Germinal center (tissue), 1 donor: ENCODE data around the gene ENOX1.

ENCODE experiments used
- DNase-seq: peaks from one replicate; pipeline ENCODE4 v3.0.0; 2012; ENCODE audit warnings: mixed read lengths, low spot score

Gene ENOX1

DNA sequence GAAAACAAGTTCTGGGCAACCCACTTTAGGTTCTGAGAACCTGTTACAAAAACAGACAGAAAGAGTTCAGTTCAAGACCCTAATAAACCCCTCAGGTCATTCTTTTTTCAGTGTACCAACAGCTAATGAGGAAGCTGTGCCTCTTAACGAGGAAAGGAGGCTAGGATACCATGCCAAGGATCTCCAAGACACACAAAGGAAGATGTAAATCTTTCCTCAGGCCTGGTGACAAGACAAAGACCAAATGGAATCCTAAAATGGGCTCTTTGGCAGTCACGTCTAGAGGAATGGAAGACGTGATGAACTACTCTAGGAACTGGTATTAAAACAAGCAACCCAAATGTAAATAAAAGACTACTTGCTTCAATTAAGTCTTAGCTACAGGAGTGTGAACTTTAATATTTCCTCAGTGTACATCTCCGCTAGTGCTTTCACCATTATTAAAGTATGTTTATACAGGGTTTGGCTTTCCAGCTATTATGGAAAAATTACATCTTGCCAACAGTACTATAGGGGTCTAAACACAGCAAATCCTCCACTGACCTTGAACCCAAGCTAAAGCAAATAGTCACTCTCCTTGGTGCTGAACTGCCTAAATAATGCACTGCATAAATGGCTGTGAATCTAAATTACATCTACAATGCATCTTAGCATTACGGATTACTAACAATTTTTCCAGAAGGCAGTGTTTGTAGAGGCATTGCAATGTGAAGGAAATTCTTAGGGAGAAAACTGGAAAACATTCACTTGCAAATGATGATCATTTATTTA is 42.3 kb downstream of the ENOX1 start:
- no peak for DNase-seq

DNA sequence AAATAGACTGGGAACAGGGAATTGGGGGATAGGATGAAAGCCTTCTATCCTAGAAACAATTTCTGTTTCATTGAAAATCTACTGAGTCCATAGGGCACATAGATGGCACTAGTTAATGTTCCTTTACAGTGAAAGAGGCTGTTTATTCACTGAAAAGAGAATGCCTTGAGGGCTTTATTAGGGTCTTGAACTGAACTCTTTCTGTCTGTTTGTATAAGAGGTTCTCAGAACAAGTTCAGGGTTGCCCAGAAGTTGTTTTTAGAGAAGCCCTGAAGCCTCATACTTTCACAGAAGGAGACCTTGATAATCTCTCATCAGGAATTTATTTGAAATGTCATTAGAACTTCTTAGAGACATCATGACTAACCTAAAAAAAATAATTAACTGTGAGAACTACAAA is 43.9 kb downstream of the ENOX1 start:
- no peak for DNase-seq

DNA sequence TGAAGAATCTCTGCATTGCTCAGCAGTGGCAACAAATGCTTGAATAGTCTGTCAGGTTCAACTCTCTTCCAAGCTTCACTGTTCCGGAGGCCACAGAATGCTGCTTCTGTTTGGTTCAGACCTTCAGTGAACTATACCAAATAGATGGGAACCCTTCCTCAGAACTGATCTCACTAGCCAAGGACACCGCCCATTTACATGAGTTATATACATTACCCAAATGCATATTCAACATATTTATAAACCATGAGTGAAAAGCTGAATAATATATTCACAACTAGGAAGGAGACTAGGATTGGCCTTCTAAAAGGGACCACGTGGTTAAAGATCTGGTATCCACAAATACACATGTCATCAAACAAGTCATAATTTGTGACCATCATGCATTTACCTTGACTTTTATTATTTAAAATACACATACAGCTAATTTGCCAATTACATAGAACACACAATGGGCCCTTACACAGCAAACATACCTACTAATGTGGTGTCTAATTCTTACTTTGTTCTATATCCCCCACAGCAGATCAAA is 49.3 kb downstream of the ENOX1 start:
- no peak for DNase-seq

GRCh38 chr13:43732726-43733125 is 54.0 kb downstream of the ENOX1 start:
- no peak for DNase-seq

DNA sequence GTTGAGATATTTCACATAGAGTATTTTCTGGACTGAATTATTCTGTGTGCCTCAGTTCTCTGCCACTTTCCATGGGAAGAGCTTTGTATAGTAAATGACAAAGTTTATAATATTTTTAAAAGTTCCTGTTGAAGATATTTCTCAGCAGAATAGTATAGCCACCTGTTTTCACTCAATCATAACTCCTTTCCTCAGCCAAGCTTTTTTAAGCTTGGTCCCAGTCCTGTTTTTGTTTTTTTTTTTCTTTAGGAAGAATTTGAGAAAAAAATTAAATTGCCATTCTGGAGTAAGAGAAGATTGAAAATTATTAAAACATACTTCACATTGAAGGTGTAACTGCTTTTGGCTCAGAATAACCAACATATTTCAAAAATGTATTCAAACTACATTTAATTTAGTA is 55.5 kb downstream of the ENOX1 start:
- no peak for DNase-seq

DNA sequence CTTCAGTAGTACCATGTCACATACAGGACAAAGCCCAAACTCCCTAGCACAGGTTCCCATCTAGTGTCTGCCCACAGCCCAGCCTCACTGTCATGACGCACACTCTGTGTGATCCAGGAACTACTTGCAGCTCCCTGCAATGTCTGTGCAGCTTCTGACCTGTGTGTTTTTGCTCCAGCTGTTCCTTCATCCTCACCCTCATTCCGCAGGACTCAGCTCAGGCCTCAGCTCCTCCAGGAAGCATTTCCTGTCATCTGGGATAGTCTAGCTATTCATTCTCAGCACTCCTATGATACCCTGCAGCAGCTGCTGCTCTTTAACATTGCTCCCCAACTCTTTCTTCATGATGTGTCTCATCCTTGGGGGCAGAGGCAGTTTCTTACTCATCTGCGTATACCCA is 56.1 kb downstream of the ENOX1 start:
- DNase-seq, result no peak

DNA sequence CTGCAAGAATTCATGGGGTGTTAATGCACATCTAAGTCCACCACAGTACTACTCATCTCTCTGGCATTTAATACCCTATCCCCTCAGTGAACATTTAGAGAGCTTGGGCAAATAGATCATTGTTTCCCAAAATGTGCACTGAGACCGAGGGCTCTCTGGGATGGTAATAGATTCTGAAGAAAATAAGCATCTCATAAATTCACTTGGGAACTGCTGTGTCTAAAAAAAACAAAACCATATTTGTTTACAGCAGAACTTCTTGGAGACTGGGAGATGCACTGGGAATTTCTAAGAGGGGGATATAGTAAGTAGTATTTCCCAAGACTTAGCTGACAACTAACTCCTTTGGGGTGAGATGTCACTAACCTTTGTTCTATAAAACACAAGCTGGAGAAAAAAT is 58.4 kb downstream of the ENOX1 start:
- no peak for DNase-seq

DNA sequence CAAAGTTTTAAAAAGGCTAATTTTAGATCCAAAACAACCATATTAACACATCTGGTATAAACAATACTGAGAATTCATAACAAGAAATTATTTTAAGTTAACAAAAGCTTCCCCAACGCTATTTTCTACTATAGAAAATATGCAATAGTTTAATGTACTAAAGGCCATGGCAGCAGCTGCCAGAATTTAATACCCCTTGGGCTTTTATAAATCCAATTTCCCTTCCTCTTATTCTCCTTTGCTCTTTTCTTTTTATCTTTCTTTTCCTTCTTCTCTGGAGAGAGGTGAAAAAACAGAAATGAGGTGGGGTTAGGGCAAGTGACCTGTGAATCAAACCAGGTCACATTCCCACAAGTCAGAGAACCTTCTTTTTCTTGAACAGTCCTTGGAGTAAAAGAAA is 58.9 kb downstream of the ENOX1 start:
- no peak for DNase-seq

DNA sequence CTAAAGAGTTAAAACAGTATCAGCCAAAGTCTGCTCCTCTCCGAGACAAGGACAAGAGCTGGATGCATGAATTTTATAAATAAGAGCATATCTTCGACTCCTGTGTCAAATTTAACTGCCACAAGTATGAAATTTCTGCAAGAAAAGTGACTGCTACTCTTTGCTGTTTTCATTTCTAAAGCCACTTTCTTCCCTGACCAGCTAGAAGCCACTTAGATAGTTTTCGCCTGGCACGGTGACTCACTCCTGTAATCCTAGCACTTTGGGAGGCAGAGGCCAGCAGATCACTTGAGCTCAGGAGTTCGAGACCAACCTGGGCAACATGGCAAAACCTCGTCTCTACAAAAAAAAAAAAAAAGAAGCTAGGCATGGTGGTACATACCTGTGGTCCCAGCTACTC is 61.3 kb downstream of the ENOX1 start:
- DNase-seq, result no peak

- no peak for DNase-seq
These were observed 65.9 kb downstream of the ENOX1 start for GRCh38 chr13:43720780-43721397.

GRCh38 chr13:43698758-43699157 is 88.0 kb downstream of the ENOX1 start:
- no peak for DNase-seq

DNA sequence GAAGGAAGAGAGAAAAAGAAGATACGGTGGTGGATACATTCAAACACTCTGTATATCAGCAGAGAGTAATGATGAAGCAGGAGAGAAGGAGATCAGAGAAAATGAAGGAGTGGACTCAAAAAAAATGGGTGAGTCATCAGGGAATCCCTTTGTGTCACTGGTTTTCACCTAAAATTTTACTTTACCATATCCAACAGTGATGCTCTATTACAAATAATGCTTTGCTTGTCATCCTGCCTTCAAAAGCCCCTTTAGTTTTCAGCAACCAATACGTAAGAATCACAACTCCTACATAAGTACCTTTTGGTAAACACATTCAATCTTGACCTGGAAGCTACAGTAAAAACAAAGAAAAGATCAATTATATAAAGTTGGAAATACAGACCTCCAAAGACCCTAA is 88.8 kb downstream of the ENOX1 start:
- DNase-seq, result no peak

DNA sequence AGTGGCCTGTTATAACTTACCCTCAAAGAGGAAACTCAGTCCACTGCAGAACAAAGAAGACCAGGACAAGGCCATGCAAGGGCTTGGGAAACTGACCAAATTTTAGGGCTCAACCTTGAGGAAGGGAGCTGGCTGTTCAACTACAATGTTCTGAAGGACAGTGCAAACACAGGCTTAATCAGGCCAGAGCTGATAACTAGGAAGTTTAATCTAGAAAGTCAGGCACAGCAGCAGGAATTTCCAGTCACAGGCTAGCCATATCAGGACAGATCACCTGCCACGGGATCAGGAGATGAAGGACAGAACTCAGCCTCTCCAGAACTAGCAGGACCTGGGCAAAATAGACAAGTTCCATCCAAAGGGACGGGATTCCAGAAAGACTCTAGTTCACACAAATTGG is 89.4 kb downstream of the ENOX1 start:
- DNase-seq, result no peak

DNA sequence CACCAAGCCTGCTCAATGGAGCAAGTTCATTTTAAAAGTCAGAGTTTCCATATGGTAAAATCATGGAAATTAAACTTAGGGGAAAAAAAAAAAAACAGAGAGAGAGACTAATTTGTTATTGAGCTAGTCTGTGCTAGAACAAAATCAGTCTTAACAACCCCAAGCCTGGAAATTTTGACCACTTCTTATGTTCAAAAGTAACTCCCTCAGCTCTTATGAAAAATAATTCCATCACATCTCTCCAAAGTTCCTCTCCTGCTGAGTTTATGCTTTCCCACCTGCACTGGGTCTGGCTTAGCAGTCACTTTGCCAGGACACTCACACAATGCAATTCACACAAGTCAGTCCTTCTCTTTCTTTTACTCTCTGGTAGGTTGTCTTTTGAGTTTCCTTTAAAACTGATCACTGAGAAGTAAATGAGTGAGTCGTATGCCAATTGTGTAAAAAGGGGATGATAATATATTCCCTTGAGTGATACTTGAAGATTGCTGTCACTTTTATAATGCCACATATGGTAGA is 92.6 kb downstream of the ENOX1 start:
- DNase-seq, result no peak

DNA sequence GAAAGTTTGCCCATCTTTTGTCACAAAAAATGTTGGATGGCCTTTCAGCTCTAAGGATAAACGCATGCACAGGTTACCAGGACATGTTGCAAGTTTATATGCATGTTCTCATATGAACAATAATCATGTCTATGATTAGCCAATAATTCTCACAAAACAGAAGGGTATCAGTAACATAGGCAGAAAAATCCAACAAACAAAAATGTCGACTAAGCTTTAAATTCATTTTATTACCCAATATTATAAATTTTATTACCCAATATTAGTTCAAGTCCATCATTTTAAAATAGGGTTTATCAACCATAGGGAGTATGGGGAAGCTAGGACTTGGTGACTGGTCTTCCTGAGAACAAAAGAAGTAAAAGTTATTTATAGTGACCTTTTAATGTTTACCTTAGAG is 93.1 kb downstream of the ENOX1 start:
- DNase-seq, result no peak

DNA sequence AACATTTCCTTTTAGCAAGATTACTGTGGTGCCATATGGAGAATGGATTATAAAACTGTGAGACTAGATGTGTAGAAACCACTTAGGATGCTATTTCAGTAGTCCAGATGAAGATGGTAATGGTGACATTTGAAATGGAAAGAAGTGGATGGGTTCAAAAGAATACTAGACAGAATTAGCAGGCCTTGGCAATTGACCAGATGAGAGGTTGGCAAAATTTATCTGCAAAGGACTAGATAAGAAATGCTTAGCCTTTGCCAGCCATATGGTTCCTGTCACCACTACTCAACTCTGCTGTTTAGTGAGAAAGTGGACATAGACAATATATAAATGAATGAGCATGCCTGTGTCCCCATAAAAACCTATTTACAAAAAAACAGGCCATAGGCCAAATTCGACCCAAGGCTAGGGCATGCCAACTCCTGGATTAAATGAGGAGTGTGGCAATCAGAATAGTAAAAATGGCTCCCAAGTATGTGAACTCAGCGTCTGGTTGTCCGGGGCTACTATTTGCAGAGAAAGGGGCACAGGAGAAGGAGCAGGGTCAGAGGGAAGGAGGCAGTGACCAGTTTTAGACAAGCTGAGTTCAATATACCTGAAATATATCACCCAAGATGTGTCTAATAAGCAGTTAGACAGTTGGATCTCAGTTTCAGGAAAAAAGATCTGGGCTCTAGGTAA is 98.4 kb downstream of the ENOX1 start:
- no peak for DNase-seq

DNA sequence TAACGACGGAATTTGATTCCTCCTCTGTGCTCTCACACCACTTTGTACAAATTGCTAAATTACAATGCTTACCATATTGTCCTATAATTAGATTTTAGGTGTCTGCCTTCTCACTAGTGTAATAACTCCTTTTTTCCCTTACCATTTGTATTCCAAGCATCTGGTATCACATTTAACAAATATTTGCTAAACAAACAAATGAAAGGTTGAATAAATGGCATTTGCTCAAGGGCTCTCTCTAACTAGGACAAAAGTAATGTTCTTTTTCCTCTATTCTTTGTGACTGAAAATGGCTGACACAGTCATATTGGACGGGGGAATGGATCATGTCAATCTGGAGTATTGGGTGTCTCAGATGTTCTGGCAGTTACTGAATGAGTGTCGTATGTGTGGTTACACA is 99.7 kb downstream of the ENOX1 start:
- no peak for DNase-seq

DNA sequence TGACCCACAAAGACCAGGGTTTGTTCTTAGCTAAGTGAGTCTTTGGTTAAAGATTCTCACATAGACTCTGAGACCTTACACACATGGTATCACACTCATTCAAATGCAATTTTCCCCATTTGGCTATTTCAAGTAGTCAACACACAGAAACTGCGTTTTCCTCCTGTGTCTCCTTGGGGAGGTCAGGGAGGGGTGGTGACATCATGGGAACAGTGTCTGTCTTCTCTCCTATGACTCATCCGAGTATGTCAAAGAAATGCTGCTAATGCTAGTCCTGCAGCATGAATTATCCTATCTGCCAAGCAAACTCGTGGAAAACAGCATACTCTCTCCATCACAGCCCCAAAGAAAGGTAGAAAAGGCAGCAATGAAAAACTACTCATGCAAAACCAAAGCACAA is 100.2 kb downstream of the ENOX1 start:
- DNase-seq, result no peak

DNA sequence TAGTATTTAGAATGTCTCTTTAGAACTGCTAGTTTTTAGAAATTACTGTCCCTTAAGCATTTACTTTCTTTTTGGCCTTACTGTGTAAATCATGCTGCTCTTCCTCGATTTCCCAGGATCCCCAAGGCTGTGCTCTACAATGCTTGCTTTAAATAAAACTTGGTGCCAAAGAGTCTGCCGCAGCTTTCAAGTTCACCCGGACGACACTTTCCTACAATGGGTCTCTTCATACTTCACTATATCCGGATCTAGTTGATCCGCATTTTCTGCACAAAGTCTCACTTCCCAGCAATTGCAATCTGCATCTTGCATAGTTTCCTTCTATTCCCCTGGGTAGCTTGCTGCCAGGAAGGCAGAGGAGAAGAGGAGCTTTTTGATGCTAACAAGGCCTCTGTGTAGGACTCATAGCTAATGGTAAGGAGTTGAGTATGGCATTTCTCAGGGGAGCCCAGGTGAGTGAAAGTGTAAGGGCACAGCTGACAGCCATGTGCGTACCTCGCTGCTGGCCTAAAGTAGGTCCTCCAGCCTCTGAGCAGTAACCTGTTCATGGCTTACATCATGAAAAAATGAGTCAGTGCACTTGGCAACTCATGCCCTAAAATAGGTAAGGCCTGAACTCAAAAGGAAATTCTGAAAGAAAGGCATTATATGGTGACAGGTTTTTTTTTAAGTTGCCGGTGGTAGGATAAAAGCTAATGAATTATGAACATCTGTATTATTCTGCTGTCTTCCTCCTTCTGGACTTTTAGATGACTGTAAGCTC is 101.6 kb downstream of the ENOX1 start:
- no peak for DNase-seq

DNA sequence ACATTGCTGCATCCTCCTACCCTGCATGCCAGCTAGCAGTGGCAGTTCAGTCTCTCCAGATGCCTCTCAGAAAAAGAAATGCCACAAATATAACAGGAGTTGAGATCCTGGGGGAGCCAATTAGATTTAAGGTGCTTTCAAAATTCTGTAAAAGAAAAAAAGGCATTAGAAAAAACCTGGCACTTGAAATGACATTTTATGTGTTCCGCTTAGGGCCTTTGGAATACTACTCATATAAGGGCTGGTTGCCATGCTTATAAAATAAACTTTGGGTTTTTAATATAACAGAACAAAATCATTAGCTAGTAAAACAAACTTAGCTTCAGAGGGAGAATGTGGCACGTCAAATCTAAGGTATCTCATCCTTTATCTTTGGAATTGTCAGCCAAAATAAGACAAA is 104.1 kb downstream of the ENOX1 start:
- no peak for DNase-seq

DNA sequence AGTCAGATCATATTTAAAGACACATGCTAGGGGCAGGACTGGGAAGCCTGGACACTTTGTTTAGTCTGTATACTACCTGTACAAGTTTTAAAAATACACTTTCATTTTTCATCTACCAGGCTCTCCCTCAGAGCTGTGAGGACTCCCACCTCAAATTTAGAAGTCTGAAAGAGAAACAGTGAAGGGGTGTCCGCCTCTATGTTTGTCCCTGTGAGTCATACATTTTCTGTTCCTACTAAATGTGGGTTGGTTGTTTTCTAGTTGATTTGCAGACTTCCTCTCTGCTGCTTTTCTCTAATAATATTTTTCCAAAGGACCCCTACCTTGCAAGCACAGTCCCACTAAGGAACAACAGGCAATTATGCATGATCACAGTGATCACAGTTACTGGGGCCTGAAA is 110.5 kb downstream of the ENOX1 start:
- no peak for DNase-seq

DNA sequence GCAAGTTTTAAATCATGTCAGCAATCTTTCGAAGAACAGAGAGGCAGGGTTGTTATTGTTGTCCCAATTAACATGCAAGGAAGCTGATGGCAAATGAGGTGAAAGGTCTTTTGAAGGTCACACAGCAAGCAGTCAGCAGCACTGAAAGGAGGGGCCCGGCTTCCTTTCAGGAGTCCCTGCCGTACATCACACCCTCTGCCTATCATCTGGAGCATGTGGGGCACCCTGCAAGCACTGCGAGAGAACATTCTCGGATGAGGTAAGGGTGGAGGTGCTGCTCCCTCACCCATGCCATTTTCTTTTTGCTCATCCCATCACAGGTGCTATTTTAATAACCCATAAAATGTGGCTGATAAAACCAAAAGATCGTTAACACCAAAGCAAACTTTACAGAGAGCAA is 111.2 kb downstream of the ENOX1 start:
- DNase-seq, result no peak
